C4-2B (cell line): Measurements from ENCODE around the gene CAGE1.
"Not testable (repeated sequence)": the region's sequence is repeated elsewhere in the genome, so short reads cannot be mapped to it uniquely, and the experiment has no call there.

Experiments used
- CTCF ChIP-seq: fragments of 450-650 bp; conservative IDR thresholded peaks from 2 replicates; pipeline ENCODE4 v1.5.1; 2017; ENCODE audit warnings: mild to moderate bottlenecking
- ZFX ChIP-seq: fragments of 450-650 bp; IDR thresholded peaks from 2 replicates; pipeline ENCODE4 v1.6.1; 2017

- TF ChIP-seq CTCF, ZFX: not testable (repeated sequence)
Measured at GRCh38 chr6:7347551-7347997, 42.0 kb downstream of the CAGE1 start.
